Glutamatergic neuron (in vitro differentiated cells): ENCODE data around the gene HSPG2. TPM values are rescaled to one million over a fixed set of nuclear protein-coding genes. Genes with fewer than 3 reads are reported as not detected.
A peak's percentile ranks its signal among the peaks of the same experiment; 100 is the strongest.

Source experiments
- DNase-seq: peaks from one replicate; pipeline ENCODE4 v3.0.0; 2022
- H3K27ac Mint-ChIP-seq: one replicate; pipeline ENCODE4 v1.8.0; 2020; ENCODE audit warnings: mild to moderate bottlenecking, mixed read lengths, inconsistent platforms; ENCODE audit not compliant: unreplicated experiment
- H3K27me3 Mint-ChIP-seq: one replicate; pipeline ENCODE4 v1.8.0; 2020; ENCODE audit warnings: mild to moderate bottlenecking, moderate library complexity, mixed read lengths, inconsistent platforms; ENCODE audit not compliant: unreplicated experiment
- H3K36me3 Mint-ChIP-seq: one replicate; pipeline ENCODE4 v1.8.0; 2020; ENCODE audit warnings: mild to moderate bottlenecking, mixed read lengths, inconsistent platforms; ENCODE audit not compliant: unreplicated experiment
- H3K4me1 Mint-ChIP-seq: one replicate; pipeline ENCODE4 v1.8.0; 2020; ENCODE audit warnings: mild to moderate bottlenecking, low read depth, mixed read lengths, inconsistent platforms; ENCODE audit not compliant: unreplicated experiment
- H3K4me3 Mint-ChIP-seq: one replicate; pipeline ENCODE4 v1.8.0; 2020; ENCODE audit warnings: mild to moderate bottlenecking, mixed read lengths, inconsistent platforms; ENCODE audit not compliant: unreplicated experiment
- H3K9me3 Mint-ChIP-seq: one replicate; pipeline ENCODE4 v1.8.0; 2020; ENCODE audit warnings: mild to moderate bottlenecking, moderate library complexity, mixed read lengths, inconsistent platforms; ENCODE audit not compliant: unreplicated experiment
- total RNA-seq: library from RNA; stranded (reverse); fragmentation: NEBNext Ultra II Directional; extraction: Animal tissue kit (Norgen Biotek cat#: 25700); gene quantifications from one replicate; pipeline ENCODE4 v1.2.1, GENCODE V29; 2021; ENCODE audit not compliant: unreplicated experiment
- TF ChIP-seq, protein P1 (sequence below): fragments of 200-600 bp; sonication (generic); IDR thresholded peaks from one replicate; pipeline ENCODE4 v1.5.0; 2021; ENCODE audit not compliant: partially characterized antibody, unreplicated experiment

The HSPG2 gene
- total RNA-seq, 1 donor from 2014 or later: 3.3 TPM

DNA sequence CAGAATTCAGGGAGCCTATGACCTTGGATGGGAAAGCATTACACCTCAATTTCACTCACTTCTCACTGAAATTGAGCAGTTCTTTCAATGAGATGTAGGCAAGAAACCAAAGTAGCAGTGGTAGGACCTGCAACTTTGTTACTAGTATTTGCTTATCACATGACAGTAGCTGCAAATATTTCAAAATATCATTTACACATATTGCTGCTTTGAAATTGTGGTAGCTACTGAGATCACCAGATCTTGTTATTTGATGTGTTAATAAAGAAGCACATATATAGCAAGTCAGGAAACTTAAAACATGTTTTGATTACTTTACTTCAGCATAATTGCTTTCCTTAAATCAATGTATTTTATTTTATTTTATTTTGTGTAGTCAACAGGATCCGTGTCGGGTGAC is 112.2 kb downstream of the HSPG2 start:
- TF ChIP-seq, protein P1, sequence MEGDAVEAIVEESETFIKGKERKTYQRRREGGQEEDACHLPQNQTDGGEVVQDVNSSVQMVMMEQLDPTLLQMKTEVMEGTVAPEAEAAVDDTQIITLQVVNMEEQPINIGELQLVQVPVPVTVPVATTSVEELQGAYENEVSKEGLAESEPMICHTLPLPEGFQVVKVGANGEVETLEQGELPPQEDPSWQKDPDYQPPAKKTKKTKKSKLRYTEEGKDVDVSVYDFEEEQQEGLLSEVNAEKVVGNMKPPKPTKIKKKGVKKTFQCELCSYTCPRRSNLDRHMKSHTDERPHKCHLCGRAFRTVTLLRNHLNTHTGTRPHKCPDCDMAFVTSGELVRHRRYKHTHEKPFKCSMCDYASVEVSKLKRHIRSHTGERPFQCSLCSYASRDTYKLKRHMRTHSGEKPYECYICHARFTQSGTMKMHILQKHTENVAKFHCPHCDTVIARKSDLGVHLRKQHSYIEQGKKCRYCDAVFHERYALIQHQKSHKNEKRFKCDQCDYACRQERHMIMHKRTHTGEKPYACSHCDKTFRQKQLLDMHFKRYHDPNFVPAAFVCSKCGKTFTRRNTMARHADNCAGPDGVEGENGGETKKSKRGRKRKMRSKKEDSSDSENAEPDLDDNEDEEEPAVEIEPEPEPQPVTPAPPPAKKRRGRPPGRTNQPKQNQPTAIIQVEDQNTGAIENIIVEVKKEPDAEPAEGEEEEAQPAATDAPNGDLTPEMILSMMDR: no peak
- no peaks in the 10 kb centered on the region for H3K36me3 Mint-ChIP-seq
- no peak overlapping the region for H3K4me3 Mint-ChIP-seq
- no peaks in the 10 kb centered on the region for H3K27me3 Mint-ChIP-seq
- no peaks in the 10 kb centered on the region for H3K9me3 Mint-ChIP-seq
- no peak overlapping the region for H3K27ac Mint-ChIP-seq
- DNase-seq: no peak
- H3K4me1 Mint-ChIP-seq: no peaks in the 10 kb centered on the region

DNA sequence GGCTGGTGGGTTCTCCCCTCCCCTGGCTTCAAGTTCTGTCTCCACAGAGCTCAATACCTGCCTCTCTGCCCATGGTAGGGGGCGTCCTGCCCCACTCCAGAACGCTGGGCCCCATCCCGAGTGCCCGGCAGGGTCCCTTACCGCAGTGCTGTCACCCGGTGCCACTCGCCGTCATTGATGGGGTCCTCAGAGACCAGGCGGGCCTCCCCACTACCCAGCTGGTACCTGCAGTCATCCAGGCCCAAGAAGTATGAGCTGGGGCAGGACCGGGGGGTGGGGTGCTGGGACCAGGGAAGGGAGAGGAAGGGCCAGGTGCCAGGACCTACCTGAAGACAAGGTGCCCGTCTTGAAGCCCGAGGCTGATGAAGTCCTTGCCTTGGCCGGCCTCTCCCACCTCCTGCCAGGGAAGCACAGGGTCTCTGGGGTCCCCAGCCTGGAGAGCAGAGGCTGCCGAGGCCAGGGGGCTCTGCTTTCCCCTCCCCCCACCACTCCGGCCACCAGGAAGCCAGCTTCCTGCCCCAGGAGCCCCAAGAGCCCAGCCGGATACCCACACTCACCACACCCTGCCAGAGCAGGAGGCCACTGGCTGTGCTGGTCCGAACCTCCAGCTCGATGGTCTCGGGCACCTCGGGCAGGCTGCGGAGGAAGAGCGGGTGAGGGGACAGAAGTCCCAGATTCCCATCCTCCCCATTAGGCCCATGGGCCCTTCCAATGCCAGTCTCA is 113.0 kb downstream of the HSPG2 start:
- no peaks in the 10 kb centered on the region for H3K9me3 Mint-ChIP-seq
- H3K27ac Mint-ChIP-seq: no peak overlapping the region
- no peak overlapping the region for H3K4me3 Mint-ChIP-seq
- H3K27me3 Mint-ChIP-seq: no peaks in the 10 kb centered on the region
- TF ChIP-seq, protein P1: no peak
- DNase-seq: no peak
- H3K36me3 Mint-ChIP-seq: no peaks in the 10 kb centered on the region
- H3K4me1 Mint-ChIP-seq: no peaks in the 10 kb centered on the region

DNA sequence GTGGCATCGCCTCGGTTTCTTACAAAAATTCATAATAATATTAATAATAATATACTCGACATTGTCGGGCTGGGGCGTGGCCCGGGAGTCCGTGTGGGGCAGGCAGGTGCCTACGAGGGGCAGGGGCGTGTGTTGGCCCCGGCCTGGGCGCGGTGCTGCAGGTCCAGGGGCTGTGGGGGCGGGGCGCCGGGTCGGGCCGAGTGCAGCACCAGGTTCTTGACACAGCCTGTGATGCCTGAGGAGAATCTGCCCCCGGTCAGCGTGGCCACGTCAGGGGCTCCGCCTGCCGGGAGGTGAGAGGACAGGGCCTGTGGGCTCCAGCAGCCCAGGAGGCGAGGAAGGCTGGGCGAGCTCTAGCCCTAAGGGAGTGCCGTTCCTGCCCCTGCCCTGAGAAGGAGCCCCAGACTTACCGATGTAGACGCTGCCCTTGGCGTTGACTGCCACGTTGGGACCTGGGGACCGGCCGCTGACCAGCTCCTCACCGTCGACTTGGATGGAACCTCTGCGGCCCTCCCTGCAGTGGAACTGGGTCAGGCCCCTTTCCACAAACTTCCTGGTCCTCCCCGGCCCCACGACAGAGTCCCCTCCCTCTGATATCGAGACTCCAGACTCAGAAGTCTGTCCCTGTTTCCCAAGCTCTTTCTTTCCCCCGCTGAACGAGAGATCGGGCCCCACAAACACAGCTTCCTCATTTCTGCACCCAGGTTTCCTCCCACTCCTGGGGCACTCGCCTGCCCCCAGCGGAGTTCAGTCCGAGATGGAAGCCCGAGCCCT is 113.7 kb downstream of the HSPG2 start:
- Mint-ChIP-seq H3K27ac (no peak overlapping the region), H3K36me3 (no peaks in the 10 kb centered on the region), H3K4me1 (no peaks in the 10 kb centered on the region), H3K27me3 (no peaks in the 10 kb centered on the region), H3K9me3 (no peaks in the 10 kb centered on the region), H3K4me3 (no peak overlapping the region)
- DNase-seq: no peak
- TF ChIP-seq, protein P1: no peak

DNA sequence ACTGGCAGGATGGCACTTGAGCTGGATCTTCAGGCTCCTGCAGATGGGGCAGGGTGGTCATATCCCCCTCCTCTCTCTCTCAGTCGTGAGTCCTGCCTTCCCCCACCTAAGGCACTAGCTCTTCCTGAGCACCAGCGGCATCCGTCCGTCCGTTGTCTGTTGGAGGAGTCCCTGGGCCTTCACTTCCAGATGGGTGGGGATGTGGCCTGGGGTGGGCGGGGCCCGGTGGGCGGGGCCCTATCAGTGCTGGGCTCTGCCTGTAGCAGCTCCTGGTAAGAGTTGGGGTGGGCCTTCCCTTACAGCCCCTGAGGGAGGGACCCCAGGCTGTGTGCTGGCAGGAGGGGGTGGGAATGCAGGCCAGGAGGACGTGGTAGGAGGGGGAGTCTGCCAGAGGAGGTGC is 114.8 kb downstream of the HSPG2 start:
- H3K4me1 Mint-ChIP-seq: no peaks in the 10 kb centered on the region
- H3K36me3 Mint-ChIP-seq: no peaks in the 10 kb centered on the region
- no peak overlapping the region for H3K4me3 Mint-ChIP-seq
- DNase-seq: peak; percentile 40
- H3K27ac Mint-ChIP-seq: no peak overlapping the region
- TF ChIP-seq, protein P1: no peak
- no peaks in the 10 kb centered on the region for H3K9me3 Mint-ChIP-seq
- H3K27me3 Mint-ChIP-seq: no peaks in the 10 kb centered on the region

DNA sequence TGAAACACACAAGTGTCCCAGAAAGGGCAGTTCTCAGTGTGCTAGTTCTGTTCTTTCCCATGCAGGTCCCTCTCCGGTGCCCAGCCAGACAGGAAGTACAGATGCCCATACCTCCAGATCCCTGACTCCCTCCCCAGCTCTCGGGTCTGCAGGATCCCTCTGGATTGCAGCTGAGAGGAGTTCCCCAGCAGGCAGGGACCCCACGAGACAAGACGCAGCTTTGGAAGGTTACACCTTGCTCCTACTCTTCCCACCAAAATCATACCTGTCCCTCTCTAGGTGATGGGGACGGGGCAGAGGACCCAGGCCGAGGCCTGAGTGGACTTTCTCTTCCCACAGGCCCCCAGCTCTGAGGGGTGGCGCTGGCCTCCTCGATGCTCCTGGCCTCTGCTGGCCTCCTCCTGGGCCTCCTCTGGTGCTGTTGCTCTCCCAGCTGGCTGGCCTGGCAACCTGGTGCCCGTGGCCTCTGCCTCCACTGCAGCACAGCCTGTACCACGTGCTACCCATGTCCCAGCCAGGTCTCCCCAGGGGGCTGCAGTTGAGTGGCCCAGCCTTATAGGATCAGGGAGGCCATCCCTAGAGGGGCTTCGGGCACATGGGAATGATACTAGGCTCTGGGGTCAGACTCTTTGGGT is 115.6 kb downstream of the HSPG2 start:
- no peaks in the 10 kb centered on the region for H3K36me3 Mint-ChIP-seq
- TF ChIP-seq, protein P1: no peak
- no peaks in the 10 kb centered on the region for H3K27me3 Mint-ChIP-seq
- no peak overlapping the region for H3K4me3 Mint-ChIP-seq
- H3K9me3 Mint-ChIP-seq: no peaks in the 10 kb centered on the region
- no peaks in the 10 kb centered on the region for H3K4me1 Mint-ChIP-seq
- no peak for DNase-seq
- H3K27ac Mint-ChIP-seq: no peak overlapping the region
